Left renal cortex interstitium (tissue), 4 donors: ENCODE results near the gene KLK15. TPM values are rescaled to one million over a fixed set of nuclear protein-coding genes. Genes with fewer than 3 reads are reported as not detected.

Source experiments
- DNase-seq, 4 donors: peaks; one replicate each; pipeline ENCODE4 v3.0.0-alpha.2; 2013; ENCODE audit warnings: low read depth in 4 of 4, low spot score in 2 of 4, missing footprints in 1 of 4
- polyA plus RNA-seq, 4 donors: library from polyadenylated mRNA; unstranded; fragments of 120-200 nt; gene quantifications; one replicate each; pipeline ENCODE4 v1.2.1, GENCODE V29; 2013; ENCODE audit not compliant: insufficient read length in 4 of 4

The KLK15 gene
- polyA plus RNA-seq, 4 donors, result not detected

DNA sequence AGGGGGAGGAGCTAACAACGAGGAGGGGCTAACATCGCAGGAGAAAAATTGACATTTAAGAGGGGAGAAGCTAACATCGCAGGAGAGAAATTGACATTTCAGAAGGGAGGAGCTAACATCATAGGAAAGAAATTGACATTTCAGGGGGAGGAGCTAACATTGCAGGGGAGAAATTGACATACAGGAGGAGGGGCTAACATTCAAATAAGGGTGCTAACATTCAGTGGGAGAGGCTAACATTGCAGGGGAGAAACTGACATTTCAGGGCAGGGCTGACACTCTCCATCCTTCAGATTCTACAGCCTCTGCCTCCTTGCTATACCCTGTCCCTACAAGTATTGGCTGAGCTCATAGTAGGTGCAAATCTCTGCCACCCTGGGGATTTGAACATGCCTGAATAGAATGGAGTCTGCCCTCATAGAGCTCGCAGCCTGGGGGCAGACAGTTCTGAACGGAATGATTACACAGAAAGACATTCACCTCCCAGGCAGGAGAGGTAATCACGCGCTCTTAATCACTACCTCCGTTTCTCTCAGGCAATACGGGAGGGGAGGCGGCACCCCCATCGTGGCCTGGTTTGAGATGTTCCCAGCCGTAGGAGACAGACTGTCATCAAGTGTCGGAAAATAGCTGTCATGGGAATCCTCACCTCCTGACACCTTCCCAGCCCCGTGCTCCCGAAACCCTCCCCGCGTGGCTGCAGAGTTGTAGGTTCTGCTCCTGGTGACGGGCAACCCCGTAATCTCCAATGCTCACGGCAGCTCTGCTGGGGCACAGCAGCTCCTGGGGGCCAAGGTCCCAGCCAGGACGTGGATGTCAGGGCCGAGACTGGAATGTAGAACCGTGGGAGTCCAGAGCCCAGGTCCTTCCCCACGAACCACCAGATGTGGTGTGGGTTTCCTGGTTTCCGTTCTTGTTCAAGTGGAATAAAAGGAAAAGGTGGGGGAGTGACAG is 53.6 kb downstream of the KLK15 start:
- no peak for DNase-seq

DNA sequence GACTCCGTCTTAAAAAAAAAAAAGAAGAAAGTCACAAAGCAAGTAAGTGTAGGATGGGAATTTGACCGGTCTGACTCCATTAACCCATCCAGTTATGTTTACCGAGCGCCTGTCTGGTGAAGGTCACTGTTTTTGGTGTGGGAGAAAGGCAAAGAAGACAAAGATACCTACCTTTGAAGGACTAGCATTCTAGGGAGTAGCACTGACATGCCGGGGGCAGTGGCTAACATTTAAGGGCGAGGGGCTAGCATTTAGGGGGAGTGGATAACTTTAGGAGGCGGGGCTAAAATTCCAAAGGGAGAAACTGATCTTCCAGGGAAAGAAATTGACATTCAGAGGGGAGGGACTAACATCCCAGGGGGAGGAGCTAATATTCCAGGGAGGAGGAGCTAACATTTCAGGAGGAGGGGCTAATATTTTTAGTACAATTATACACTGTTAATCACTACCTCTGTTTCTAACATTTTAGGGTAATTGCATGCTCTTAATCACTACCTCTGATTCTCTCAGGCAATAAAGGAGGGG is 54.4 kb downstream of the KLK15 start:
- no peak for DNase-seq

DNA sequence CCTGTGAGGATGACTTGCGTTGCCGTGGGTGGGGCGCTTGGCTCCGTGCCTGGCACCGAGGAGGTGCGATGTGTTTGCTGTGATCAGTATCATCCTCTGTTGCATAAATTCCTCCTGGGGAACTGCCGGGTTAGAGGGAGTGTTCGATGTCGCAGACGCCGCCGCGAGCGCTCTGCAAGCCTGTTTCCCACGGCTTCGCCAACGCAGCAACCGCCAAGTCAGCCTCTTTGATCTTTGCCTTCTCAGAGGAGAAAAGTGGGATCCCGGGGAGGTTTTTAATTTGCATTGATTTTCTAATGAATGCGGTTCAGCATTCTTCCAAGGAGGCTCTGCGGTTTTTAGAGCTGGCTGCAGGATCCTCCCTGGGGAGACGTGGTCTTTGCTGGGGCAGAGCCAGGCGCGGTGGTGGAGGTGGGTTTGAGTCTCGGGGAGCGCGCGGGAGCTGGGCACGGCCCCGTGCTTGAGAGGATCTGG is 55.5 kb downstream of the KLK15 start:
- DNase-seq, result no peak

DNA sequence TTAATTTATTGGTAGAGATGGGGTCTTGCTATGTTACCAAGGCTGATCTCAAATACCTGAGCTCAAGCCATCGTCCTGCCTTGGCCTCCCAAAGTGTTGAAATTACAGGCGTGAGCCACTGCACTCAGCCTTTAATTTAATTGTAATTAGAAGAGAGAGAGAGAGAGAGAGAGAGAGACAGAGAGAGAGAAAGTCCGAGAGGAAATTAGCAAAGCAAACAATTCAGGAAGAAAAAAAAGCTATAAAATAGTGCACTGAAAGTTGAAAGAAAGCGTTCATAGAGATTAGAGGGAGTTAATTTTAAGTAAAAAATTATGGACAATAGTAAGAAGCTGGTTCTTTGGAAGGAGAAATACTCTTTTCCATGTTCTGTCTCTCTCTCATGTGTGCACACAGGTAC is 56.1 kb downstream of the KLK15 start:
- no peak for DNase-seq

DNA sequence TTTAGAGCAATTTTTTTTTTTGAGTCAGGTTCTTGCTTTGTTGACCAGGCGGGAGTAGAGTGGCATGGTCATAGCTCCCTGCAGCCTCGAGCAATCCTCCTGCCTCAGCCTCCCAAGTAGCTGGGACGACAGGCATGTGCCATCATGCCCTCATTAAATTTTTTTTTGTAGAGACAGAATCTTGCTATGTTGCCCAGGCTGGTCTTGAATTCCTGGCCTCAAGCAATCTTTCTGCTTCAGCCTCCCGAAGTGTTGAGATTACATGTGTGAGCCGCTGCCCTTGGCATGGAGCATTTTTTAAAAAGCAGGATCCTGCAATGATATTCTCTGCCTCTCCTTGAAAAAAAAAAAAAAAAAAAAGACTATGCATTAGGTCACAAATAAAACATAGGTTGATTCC is 57.2 kb downstream of the KLK15 start:
- no peak for DNase-seq

Other genes starting within 250 kb of the KLK15 start
- gene SYT3, start 193.7 kb downstream of the KLK15 start, polyA plus RNA-seq, result 1 to 10 TPM in 1 of 4 donors, under 1 TPM in 3; 0.54 to 1.4 (median 0.73) TPM
- 1 to 10 TPM; 1.3 to 5.1 (median 3.4) TPM for gene C19orf81, start 184.1 kb downstream of the KLK15 start, polyA plus RNA-seq
- gene SHANK1, start 113.8 kb downstream of the KLK15 start, polyA plus RNA-seq, result 1 to 10 TPM; 4.3 to 9.9 (median 6.9) TPM
- 10 to 100 TPM; 30.0 to 45.4 (median 35.2) TPM for gene CLEC11A, start 110.2 kb downstream of the KLK15 start, polyA plus RNA-seq
- gene GPR32, start 63.1 kb downstream of the KLK15 start, polyA plus RNA-seq, result not detected
- under 1 TPM in 3 of 4 donors, not detected in 1; 0.10 to 0.52 (median 0.25) TPM for gene ACP4, start 43.2 kb downstream of the KLK15 start, polyA plus RNA-seq
- 1 to 10 TPM; 1.6 to 2.2 (median 1.9) TPM for gene KLK1, start 9.8 kb downstream of the KLK15 start, polyA plus RNA-seq
- gene KLK3, start 21.3 kb upstream of the KLK15 start, polyA plus RNA-seq, result under 1 TPM; 0.32 to 0.85 (median 0.57) TPM
- under 1 TPM in 2 of 4 donors, not detected in 2; 0.39 to 0.42 TPM for gene KLK2, start 39.9 kb upstream of the KLK15 start, polyA plus RNA-seq
- not detected for gene KLK4, start 77.8 kb upstream of the KLK15 start, polyA plus RNA-seq
- 1 to 10 TPM; 1.2 to 2.5 (median 1.5) TPM for gene KLK5, start 119.5 kb upstream of the KLK15 start, polyA plus RNA-seq
- gene KLK6, start 136.0 kb upstream of the KLK15 start, polyA plus RNA-seq, result 10 to 100 TPM; 30.9 to 45.1 (median 35.1) TPM
- gene KLK7, start 150.3 kb upstream of the KLK15 start, polyA plus RNA-seq, result 1 to 10 TPM; 4.3 to 9.0 (median 5.0) TPM
- gene KLK8, start 168.0 kb upstream of the KLK15 start, polyA plus RNA-seq, result 1 to 10 TPM in 3 of 4 donors, under 1 TPM in 1; 0.90 to 4.2 (median 2.2) TPM
- gene KLK10, start 186.1 kb upstream of the KLK15 start, polyA plus RNA-seq, result under 1 TPM; 0.13 to 0.48 (median 0.19) TPM
- gene KLK11, start 193.0 kb upstream of the KLK15 start, polyA plus RNA-seq, result under 1 TPM; 0.30 to 0.81 (median 0.30) TPM
- gene KLK12, start 201.4 kb upstream of the KLK15 start, polyA plus RNA-seq, result not detected
- gene KLK13, start 231.5 kb upstream of the KLK15 start, polyA plus RNA-seq, result under 1 TPM; 0.22 to 0.66 (median 0.38) TPM
- under 1 TPM in 2 of 4 donors, not detected in 2; 0.51 to 0.61 TPM for gene KLK14, start 249.3 kb upstream of the KLK15 start, polyA plus RNA-seq